ENCODE measurements around the gene MYH3.
A peak's percentile ranks its signal among the peaks of the same experiment; 100 is the strongest.

The MYH3 gene

GRCh38 chr17:10623737-10624338, 33.3 kb downstream of the MYH3 start:
- DNase-seq (ENCODE audit: low read depth) = no peak
- no peak overlapping the region for H3K4me3 ChIP-seq (ENCODE audit: low read depth, low read length)
- no peak for TF ChIP-seq MYC (IDR thresholded peaks at IDR 0.05; ENCODE audit: low read depth, low read length)
- TF ChIP-seq, protein P1, sequence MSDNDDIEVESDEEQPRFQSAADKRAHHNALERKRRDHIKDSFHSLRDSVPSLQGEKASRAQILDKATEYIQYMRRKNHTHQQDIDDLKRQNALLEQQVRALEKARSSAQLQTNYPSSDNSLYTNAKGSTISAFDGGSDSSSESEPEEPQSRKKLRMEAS (IDR thresholded peaks at IDR 0.05; ENCODE audit: low read depth, low read length) = no peak
- no peak for TF ChIP-seq POLR2A (IDR thresholded peaks at IDR 0.05; ENCODE audit: extremely low read depth, insufficient read length)
- TF ChIP-seq, protein P2, sequence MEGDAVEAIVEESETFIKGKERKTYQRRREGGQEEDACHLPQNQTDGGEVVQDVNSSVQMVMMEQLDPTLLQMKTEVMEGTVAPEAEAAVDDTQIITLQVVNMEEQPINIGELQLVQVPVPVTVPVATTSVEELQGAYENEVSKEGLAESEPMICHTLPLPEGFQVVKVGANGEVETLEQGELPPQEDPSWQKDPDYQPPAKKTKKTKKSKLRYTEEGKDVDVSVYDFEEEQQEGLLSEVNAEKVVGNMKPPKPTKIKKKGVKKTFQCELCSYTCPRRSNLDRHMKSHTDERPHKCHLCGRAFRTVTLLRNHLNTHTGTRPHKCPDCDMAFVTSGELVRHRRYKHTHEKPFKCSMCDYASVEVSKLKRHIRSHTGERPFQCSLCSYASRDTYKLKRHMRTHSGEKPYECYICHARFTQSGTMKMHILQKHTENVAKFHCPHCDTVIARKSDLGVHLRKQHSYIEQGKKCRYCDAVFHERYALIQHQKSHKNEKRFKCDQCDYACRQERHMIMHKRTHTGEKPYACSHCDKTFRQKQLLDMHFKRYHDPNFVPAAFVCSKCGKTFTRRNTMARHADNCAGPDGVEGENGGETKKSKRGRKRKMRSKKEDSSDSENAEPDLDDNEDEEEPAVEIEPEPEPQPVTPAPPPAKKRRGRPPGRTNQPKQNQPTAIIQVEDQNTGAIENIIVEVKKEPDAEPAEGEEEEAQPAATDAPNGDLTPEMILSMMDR (IDR thresholded peaks at IDR 0.05; ENCODE audit: low read depth, low read length) = no peak

GRCh38 chr17:10622617-10623485, 34.3 kb downstream of the MYH3 start:
- H3K4me3 ChIP-seq (ENCODE audit: low read depth, low read length) = no peak overlapping the region
- no peak for TF ChIP-seq MYC (IDR thresholded peaks at IDR 0.05; ENCODE audit: low read depth, low read length)
- TF ChIP-seq, protein P1 (IDR thresholded peaks at IDR 0.05; ENCODE audit: low read depth, low read length) = no peak
- TF ChIP-seq, protein P2 (IDR thresholded peaks at IDR 0.05; ENCODE audit: low read depth, low read length) = no peak
- TF ChIP-seq POLR2A (IDR thresholded peaks at IDR 0.05; ENCODE audit: extremely low read depth, insufficient read length) = no peak
- DNase-seq (ENCODE audit: low read depth) = no peak

DNA sequence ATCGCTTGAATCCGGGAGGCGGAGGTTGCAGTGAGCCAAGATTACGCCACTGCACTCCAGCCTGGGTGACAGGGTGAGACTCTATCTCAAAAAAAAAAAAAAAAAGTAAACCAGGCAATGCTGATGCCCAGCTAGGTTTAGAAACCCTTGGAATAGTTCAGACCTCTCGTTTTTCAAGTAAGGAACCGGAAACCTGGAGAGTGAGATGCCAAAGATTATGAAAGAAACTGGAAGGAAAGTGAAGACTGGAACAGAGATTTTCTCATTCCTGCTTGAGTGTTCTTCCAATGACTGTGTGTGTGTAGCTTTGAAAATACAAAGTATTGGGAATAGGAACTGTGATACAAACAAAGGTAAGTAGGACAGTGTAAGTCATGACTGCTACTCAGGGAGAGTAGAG, 35.7 kb downstream of the MYH3 start:
- no peak overlapping the region for H3K4me3 ChIP-seq (ENCODE audit: low read depth, low read length)
- TF ChIP-seq MYC (IDR thresholded peaks at IDR 0.05; ENCODE audit: low read depth, low read length) = no peak
- TF ChIP-seq, protein P1 (IDR thresholded peaks at IDR 0.05; ENCODE audit: low read depth, low read length) = no peak
- TF ChIP-seq, protein P2 (IDR thresholded peaks at IDR 0.05; ENCODE audit: low read depth, low read length) = no peak
- no peak for TF ChIP-seq POLR2A (IDR thresholded peaks at IDR 0.05; ENCODE audit: extremely low read depth, insufficient read length)
- no peak for DNase-seq (ENCODE audit: low read depth)

DNA sequence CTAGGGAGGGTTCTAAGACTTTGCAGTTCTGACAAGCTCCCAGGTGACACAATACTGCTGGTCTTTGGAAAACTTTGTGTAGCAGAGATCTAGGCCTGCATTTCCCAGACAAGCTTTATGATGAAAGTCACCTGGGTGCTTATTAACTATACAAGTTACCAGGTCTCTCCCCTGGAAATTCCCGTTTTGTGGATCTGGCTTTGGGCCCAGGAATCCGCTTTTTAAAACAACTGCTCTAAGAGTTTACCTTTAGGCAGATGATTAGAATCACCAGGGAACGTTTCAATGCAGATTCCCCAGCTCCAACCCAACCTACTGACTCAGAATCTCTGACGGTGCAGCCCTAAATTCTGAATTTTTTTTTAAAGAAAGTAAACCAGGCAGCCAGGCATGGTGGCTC, 36.3 kb downstream of the MYH3 start:
- no peak for DNase-seq (ENCODE audit: low read depth)
- TF ChIP-seq MYC (IDR thresholded peaks at IDR 0.05; ENCODE audit: low read depth, low read length) (no peak), POLR2A (IDR thresholded peaks at IDR 0.05; ENCODE audit: extremely low read depth, insufficient read length) (no peak)
- TF ChIP-seq, protein P2 (IDR thresholded peaks at IDR 0.05; ENCODE audit: low read depth, low read length) = no peak
- TF ChIP-seq, protein P1 (IDR thresholded peaks at IDR 0.05; ENCODE audit: low read depth, low read length) = no peak
- H3K4me3 ChIP-seq (ENCODE audit: low read depth, low read length) = no peak overlapping the region

DNA sequence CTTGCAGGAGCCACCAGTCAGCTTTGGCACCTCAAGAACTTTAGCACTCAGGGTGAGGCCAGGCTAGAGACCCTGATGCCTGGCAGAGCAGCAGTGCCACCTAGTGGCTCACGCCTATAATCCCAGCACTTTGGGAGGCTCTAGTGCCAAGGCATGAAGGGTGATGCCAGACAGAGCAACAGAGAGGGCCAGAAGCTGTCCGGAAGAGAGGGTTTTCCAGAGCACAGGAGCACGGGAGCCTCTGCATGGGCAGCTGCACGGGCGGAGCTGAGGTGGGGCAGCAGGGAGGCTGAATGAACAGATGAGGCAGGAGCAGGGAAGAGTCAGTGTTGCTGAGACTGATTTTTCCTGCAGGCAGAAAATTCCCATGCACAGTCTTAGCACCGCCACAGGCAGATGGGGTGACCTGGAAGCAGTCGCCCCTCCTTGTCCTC, 38.9 kb downstream of the MYH3 start:
- H3K4me3 ChIP-seq (ENCODE audit: low read depth, low read length) = no peak overlapping the region
- TF ChIP-seq MYC (IDR thresholded peaks at IDR 0.05; ENCODE audit: low read depth, low read length) = no peak
- TF ChIP-seq, protein P2 (IDR thresholded peaks at IDR 0.05; ENCODE audit: low read depth, low read length) = peak; percentile 91
- TF ChIP-seq POLR2A (IDR thresholded peaks at IDR 0.05; ENCODE audit: extremely low read depth, insufficient read length) = no peak
- DNase-seq (ENCODE audit: low read depth) = peak; percentile 79
